Fibroblast of pulmonary artery (primary cell): ENCODE data around the gene PLA2G6.

Experiments used
- DNase-seq: peaks from one replicate; pipeline ENCODE4 v3.0.0-alpha.2; 2010; ENCODE audit warnings: low read depth
- H3K4me3 ChIP-seq: replicated peaks from 2 replicates; pipeline ENCODE4 v1.5.1; 2011; ENCODE audit warnings: low read depth, mild to moderate bottlenecking, control low read depth, low read length, moderate library complexity
- CTCF ChIP-seq: IDR thresholded peaks from 2 replicates; pipeline ENCODE4 v1.5.1; 2011; ENCODE audit warnings: mild to moderate bottlenecking, control low read depth, low read length, inconsistent platforms; ENCODE audit errors: missing control alignments

Gene PLA2G6

GRCh38 chr22:38114484-38115398, 66.9 kb downstream of the PLA2G6 start:
- DNase-seq = peak; percentile 86
- peak; percentile 94 for TF ChIP-seq CTCF
- no peak overlapping the region for H3K4me3 ChIP-seq

- H3K4me3 ChIP-seq = no peak overlapping the region
- TF ChIP-seq CTCF = no peak
These were observed 69.2 kb downstream of the PLA2G6 start for GRCh38 chr22:38112381-38112780.

GRCh38 chr22:38111925-38112355, 69.7 kb downstream of the PLA2G6 start:
- TF ChIP-seq CTCF = no peak
- DNase-seq = no peak
- H3K4me3 ChIP-seq = no peak overlapping the region

More at GRCh38 chr22:38112381-38112780, 69.2 kb downstream of the PLA2G6 start:
- no peak for DNase-seq

GRCh38 chr22:38110863-38111852, 70.5 kb downstream of the PLA2G6 start:
- TF ChIP-seq CTCF = no peak
- no peak for DNase-seq
- H3K4me3 ChIP-seq = no peak overlapping the region

GRCh38 chr22:38110008-38110862, 71.4 kb downstream of the PLA2G6 start, which contains the start of gene BAIAP2L2:
Gene BAIAP2L2 (minus strand): TSS chr22:38110684. CDS start chr22:38110525, 159 bp downstream.
- no peak for TF ChIP-seq CTCF
- no peak within 1 kb of the TSS for H3K4me3 ChIP-seq
- no peak for DNase-seq
